NT2/D1 (cell line): Measurements from ENCODE around the gene RBBP8NL.
A peak's percentile ranks its signal among the peaks of the same experiment; 100 is the strongest.

ENCODE experiments used
- DNase-seq: peaks from one replicate; pipeline ENCODE4 v3.0.0-alpha.2; 2011; ENCODE audit warnings: low read depth, low spot score
- H3K27me3 ChIP-seq: 2 replicates; pipeline ENCODE4 v1.6.0; 2011; ENCODE audit warnings: mild to moderate bottlenecking; ENCODE audit not compliant: insufficient read length, insufficient read depth
- H3K36me3 ChIP-seq: 2 replicates; pipeline ENCODE4 v1.6.1; 2011; ENCODE audit warnings: mild to moderate bottlenecking, low read length, mixed read lengths; ENCODE audit not compliant: insufficient read depth, insufficient read length
- H3K4me1 ChIP-seq: 2 replicates; pipeline ENCODE4 v1.5.1; 2011; ENCODE audit not compliant: insufficient read depth, insufficient read length
- H3K4me3 ChIP-seq: 2 replicates; pipeline ENCODE4 v1.5.1; 2011; ENCODE audit warnings: low read depth; ENCODE audit not compliant: insufficient read length
- H3K9ac ChIP-seq: 2 replicates; pipeline ENCODE4 v1.6.0; 2011; ENCODE audit warnings: low read depth; ENCODE audit not compliant: insufficient read length
- H3K9me3 ChIP-seq: 2 replicates; pipeline ENCODE4 v1.5.1; 2011; ENCODE audit warnings: mild to moderate bottlenecking, low read length; ENCODE audit not compliant: insufficient read depth
- SUZ12 ChIP-seq: IDR thresholded peaks from 2 replicates; pipeline ENCODE4 v1.6.1; 2011; ENCODE audit not compliant: insufficient read length, insufficient read depth; ENCODE audit errors: extremely low read depth
- YY1 ChIP-seq: IDR thresholded peaks from 2 replicates; pipeline ENCODE4 v1.6.1; 2011; ENCODE audit not compliant: insufficient read length, insufficient read depth
- ZNF274 ChIP-seq: IDR thresholded peaks from 2 replicates; pipeline ENCODE4 v1.6.1; 2011; ENCODE audit warnings: mild to moderate bottlenecking, low read depth, low read length

Gene RBBP8NL

GRCh38 chr20:62427172-62428001 is at the start of gene RBBP8NL:
Gene RBBP8NL (minus strand): TSS chr20:62427539. CDS start chr20:62419647, 7,892 bp downstream.
- TF ChIP-seq SUZ12: no peak
- TF ChIP-seq ZNF274: no peak
- no peak for TF ChIP-seq YY1
- Histone ChIP-seq H3K36me3 (no peaks in the 10 kb centered on the region), H3K9me3 (no peaks in the 10 kb centered on the region), H3K27me3 (peaks cover 2% of the 10 kb centered on the region), H3K9ac (peak within 1 kb of the TSS; percentile 57), H3K4me1 (peaks cover 38% of the 10 kb centered on the region), H3K4me3 (no peak within 1 kb of the TSS)
- DNase-seq: no peak

GRCh38 chr20:62476056-62476838 is 48.9 kb upstream of the RBBP8NL start:
- TF ChIP-seq SUZ12 (peak; percentile 90), YY1 (no peak)
- peaks cover 65% of the 10 kb centered on the region for H3K27me3 ChIP-seq
- no peaks in the 10 kb centered on the region for H3K9me3 ChIP-seq
- peak overlapping the region; percentile 77 for H3K9ac ChIP-seq
- DNase-seq: no peak
- peaks cover 43% of the 10 kb centered on the region for H3K4me1 ChIP-seq
- H3K4me3 ChIP-seq: peak overlapping the region; percentile 47
- H3K36me3 ChIP-seq: no peaks in the 10 kb centered on the region

- Histone ChIP-seq H3K9me3 (no peaks in the 10 kb centered on the region), H3K36me3 (no peaks in the 10 kb centered on the region), H3K27me3 (peaks cover 60% of the 10 kb centered on the region), H3K4me3 (peak within 1 kb of the TSS; percentile 51), H3K9ac (peak within 1 kb of the TSS; percentile 77), H3K4me1 (peaks cover 42% of the 10 kb centered on the region)
- TF ChIP-seq ZNF274: no peak
- no peak for TF ChIP-seq SUZ12
- no peak for TF ChIP-seq YY1
- no peak for DNase-seq
These were observed 48.4 kb upstream of the RBBP8NL start, which contains the start of gene GATA5 for GRCh38 chr20:62475772-62476055. Gene GATA5 (minus strand): TSS chr20:62475995. CDS start chr20:62475521, 474 bp downstream.

GRCh38 chr20:62475027-62475771 is 47.9 kb upstream of the RBBP8NL start:
- Histone ChIP-seq H3K9ac (peak overlapping the region; percentile 74), H3K27me3 (peaks cover 54% of the 10 kb centered on the region), H3K9me3 (no peaks in the 10 kb centered on the region), H3K4me1 (peaks cover 42% of the 10 kb centered on the region), H3K4me3 (peak overlapping the region; percentile 51), H3K36me3 (no peaks in the 10 kb centered on the region)
- no peak for DNase-seq
- TF ChIP-seq SUZ12: peak; percentile 79
- TF ChIP-seq YY1: no peak
- TF ChIP-seq ZNF274: no peak

GRCh38 chr20:62474604-62475026 is 47.3 kb upstream of the RBBP8NL start:
- peak; percentile 74 for TF ChIP-seq SUZ12
- TF ChIP-seq YY1: no peak
- no peak for TF ChIP-seq ZNF274
- H3K4me3 ChIP-seq: peak overlapping the region; percentile 51

GRCh38 chr20:62473717-62474603 is 46.6 kb upstream of the RBBP8NL start:
- Histone ChIP-seq H3K4me1 (peaks cover 43% of the 10 kb centered on the region), H3K9me3 (no peaks in the 10 kb centered on the region), H3K4me3 (peak overlapping the region; percentile 18), H3K36me3 (no peaks in the 10 kb centered on the region), H3K9ac (peak overlapping the region; percentile 74), H3K27me3 (peaks cover 44% of the 10 kb centered on the region)
- DNase-seq: no peak
- TF ChIP-seq YY1 (no peak), SUZ12 (no peak), ZNF274 (no peak)

More at GRCh38 chr20:62474604-62475026, 47.3 kb upstream of the RBBP8NL start:
- Histone ChIP-seq H3K27me3 (peaks cover 51% of the 10 kb centered on the region), H3K36me3 (no peaks in the 10 kb centered on the region), H3K4me1 (peaks cover 47% of the 10 kb centered on the region), H3K9me3 (no peaks in the 10 kb centered on the region), H3K9ac (peak overlapping the region; percentile 74)
- DNase-seq: no peak
